Epidermal melanocyte (primary cell): Measurements from ENCODE around the gene ATG16L2.

ENCODE experiments used
- DNase-seq: peaks from one replicate; pipeline ENCODE4 v3.0.0; 2011; ENCODE audit warnings: low spot score; ENCODE audit not compliant: insufficient read length

ATG16L2 gene

GRCh38 chr11:72814286-72815109 is at the start of gene ATG16L2:
Gene ATG16L2, plus strand, starts transcription at chr11:72814411. Its CDS starts 35 bp downstream, at chr11:72814446.
- DNase-seq, result peak; percentile 94

GRCh38 chr11:72764503-72764902 is 49.7 kb upstream of the ATG16L2 start:
- no peak for DNase-seq

GRCh38 chr11:72766152-72766902 is 47.9 kb upstream of the ATG16L2 start:
- DNase-seq, result no peak

GRCh38 chr11:72767203-72768062 is 46.8 kb upstream of the ATG16L2 start:
- no peak for DNase-seq

- DNase-seq, result no peak
Observed at GRCh38 chr11:72768581-72768980, 45.6 kb upstream of the ATG16L2 start.

GRCh38 chr11:72769680-72770079 is 44.5 kb upstream of the ATG16L2 start:
- DNase-seq, result no peak

GRCh38 chr11:72770799-72771198 is 43.4 kb upstream of the ATG16L2 start:
- DNase-seq, result no peak

- no peak for DNase-seq
Observed at GRCh38 chr11:72771507-72771906, 42.7 kb upstream of the ATG16L2 start.

- DNase-seq, result no peak
Observed at GRCh38 chr11:72772059-72772458, 42.2 kb upstream of the ATG16L2 start.

GRCh38 chr11:72773291-72773690 is 40.9 kb upstream of the ATG16L2 start:
- peak; percentile 70 for DNase-seq

GRCh38 chr11:72773696-72774095 is 40.5 kb upstream of the ATG16L2 start:
- DNase-seq, result no peak

- DNase-seq, result no peak
Observed at GRCh38 chr11:72774499-72774898, 39.7 kb upstream of the ATG16L2 start.

- DNase-seq, result no peak
Observed at GRCh38 chr11:72775288-72776110, 38.7 kb upstream of the ATG16L2 start.

GRCh38 chr11:72776117-72776843 is 37.9 kb upstream of the ATG16L2 start:
- DNase-seq, result no peak

- no peak for DNase-seq
Observed at GRCh38 chr11:72776844-72777754, 37.1 kb upstream of the ATG16L2 start.

GRCh38 chr11:72777755-72778278 is 36.4 kb upstream of the ATG16L2 start:
- DNase-seq, result no peak

GRCh38 chr11:72778535-72779494 is 35.4 kb upstream of the ATG16L2 start:
- DNase-seq, result no peak
